ENCODE data around the gene CTTNBP2NL.

CTTNBP2NL gene

DNA sequence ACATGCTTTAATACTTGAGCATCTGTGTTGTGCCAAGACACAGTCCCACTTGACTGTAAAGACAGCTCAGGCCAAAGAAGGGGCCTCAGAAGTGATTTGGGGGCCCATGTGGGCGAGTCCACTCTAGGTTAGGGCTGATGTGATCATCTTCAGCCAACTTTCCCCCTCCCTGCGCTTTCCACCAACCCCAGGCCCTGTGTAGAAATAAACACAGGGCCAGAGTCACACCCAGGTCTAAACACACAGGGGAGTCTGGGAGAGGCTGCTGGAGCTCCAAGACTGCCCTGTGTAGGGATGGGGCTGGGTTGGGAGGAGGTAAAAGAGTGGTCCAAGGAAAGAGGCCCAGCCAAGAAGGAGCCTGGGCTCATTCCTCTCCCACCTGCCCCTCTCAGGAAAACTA, 110.3 kb downstream of the CTTNBP2NL start:
- no peak for DNase-seq (ENCODE audit: low read depth in 2 of 2)

DNA sequence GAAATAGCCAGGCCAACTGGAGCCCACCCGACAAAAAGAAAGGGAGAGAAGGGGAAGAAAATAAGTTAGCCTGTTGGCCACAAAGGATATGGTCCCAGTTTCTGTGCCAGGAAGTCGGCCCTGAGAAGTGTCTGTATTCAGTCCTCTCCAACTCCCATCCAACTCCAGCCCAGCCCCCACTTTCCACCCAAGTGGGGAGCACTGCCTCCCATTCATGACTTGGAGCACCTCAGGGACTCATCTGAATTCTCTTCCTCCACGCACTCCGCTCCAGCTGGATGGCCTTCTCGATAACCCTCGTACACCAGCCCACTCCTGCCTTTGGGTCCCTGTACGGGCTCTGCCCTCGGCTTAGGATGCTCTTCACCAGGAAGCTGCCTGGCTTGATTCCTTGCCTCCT, 110.7 kb downstream of the CTTNBP2NL start:
- DNase-seq (ENCODE audit: low read depth in 2 of 2): no peak

DNA sequence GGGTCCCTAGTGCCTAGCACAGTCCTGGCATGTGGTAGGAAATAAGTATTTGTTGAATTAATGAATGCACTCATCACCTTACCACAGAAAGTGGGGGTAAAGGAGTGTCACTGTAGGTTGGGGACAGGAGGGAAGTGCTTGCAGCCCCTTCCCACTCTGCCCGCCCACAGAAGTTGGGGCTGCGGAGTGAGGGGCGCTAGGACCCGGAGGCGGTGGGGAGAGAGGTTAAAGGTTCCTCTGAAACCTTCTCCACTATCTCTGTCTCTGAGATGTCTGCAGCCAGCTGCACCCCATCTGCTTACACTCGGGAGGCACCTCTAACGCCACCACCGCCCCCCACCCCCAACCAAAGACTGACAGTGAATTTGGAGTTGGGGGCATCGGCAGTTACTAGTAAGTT, 111.3 kb downstream of the CTTNBP2NL start:
- DNase-seq (ENCODE audit: low read depth in 2 of 2): no peak

DNA sequence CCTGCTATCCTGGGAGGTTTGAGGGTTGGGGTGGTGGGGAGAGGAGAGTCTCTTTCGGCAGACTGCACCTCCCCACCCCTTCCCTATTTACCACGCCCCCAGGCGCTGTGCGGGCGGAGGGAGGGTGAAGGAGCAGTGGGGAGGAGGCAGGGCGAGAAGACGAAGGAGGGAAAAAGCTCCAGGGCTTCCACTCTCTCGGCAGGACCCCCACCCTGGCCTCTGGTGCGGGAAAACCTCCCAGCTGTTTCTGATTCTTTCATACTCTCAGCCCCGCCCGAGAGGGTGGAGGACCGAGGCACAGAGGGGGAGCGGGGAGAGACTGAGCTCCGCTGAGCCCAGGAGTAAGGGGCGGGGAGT, 111.9 kb downstream of the CTTNBP2NL start:
- no peak for DNase-seq (ENCODE audit: low read depth in 2 of 2)

DNA sequence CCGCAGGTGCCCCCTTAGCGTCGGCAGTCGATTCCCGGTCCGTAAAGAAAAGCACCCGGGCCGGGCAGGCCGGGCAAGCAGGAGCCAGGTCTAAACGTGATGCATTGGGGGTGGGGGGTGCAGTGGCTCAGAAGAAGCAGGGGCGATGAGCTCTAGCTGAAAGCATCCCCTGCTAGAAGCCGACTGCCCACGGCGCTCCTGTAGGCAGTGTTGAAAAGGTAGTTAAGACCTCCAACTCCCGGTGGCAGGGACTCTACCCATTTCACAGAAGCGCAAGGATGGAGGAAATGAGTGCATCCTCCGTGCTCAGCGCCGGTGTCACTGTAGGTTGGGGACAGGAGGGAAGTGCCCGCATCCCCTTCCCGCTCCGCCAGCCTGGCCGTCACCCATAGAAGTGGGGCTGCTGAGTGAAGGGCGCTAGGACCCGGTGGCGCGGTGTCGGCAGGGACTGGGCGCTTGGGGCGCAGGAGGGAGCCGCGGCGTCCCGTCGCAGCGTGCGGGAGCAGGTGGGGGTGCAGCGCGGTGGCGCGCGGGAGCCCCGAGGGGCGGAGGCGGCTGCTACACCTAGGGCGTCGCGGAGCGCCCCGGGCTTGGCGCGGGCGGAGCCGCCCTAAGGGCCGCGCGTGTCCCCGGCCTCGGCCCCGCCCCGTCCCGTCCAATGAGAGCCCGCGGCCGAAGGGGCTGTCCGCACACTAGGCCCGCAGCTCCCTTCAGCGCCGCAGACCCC, 112.4 kb downstream of the CTTNBP2NL start, which contains the start of gene WNT2B:
WNT2B (plus strand) TSS at position 688 of the 727 bp plus-strand sequence. CDS start 298 bp downstream, outside the sequence.
- peak; percentile 18 to 46 for DNase-seq (ENCODE audit: low read depth in 2 of 2)

DNA sequence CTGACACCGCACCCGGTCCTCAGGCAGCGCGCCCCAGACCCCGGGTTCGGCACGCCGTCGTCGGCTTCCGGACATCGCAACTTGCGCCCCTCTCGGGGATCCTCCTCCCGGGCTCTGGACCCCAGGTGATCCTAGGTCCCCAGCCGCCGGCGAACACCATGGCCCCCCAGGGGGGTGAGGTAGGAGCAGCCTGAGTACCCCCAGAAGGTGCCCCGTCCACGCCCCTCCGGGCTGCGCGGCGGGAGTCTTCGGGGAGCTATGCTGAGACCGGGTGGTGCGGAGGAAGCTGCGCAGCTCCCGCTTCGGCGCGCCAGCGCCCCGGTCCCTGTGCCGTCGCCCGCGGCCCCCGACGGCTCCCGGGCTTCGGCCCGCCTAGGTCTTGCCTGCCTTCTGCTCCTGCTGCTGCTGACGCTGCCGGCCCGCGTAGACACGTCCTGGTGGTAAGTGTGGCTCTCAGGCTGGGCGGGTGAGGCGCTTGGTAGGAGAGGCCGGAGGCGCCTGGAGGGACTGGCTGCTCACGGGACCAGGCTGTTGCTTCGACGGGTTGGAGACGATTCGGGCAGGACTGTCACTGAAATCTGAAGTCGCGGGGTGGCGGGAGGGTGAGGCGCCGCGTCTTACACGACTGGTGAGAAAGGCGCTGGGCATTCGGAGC, 113.1 kb downstream of the CTTNBP2NL start:
- no peak for DNase-seq (ENCODE audit: low read depth in 2 of 2)

DNA sequence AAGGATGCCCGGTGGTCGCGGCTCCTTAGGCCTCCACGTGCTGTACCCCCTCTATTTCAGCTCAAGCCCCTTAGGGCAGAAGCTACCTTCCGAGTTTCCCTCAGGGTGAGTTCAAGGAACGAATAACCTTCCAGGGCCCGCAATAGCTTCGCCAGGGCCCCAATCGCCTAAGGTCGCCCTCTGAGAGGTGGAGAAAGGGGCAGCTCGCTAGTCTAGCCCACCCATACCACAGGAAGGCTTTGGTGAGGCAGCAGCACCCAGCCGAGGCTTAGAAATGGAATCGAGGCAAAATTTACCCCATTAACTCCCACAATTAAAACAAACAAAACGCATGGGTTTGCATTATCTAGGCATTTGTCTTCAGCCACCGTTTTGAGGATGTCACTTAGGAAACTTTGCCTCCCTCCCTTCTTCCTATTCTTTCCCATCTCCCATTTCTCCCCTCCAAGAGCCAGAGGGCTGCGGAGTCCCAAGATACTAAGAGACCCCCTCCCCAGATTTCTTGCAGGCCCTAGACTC, 113.7 kb downstream of the CTTNBP2NL start:
- DNase-seq (ENCODE audit: low read depth in 2 of 2): no peak

DNA sequence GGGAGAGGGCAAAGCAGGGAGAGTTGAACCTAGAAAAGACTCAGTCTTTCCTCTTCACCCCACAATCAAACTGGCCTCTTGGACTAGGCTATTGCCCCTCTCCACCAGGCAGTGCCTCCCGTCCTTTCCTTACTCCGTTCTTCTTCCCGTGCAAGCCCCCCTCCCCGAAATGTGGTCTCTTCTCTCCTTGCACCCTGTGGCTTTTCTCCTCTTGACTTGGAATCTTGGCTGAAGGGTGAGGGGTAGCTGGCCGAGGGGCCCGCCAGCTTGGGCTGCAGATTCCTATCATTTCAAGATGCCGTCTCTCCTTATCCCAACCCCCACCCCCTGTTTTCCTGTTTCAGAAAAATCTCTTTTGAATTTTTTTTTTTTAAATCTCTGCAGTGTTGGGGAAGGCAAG, 114.3 kb downstream of the CTTNBP2NL start:
- no peak for DNase-seq (ENCODE audit: low read depth in 2 of 2)

Measured in stimulated activated CD4-positive, alpha-beta T cell treated with anti-CD3 and anti-CD28 coated beads, Interleukin-4, amount 100 ng/mL, for 48 hours (primary cell).